Right lobe of liver (tissue), 6 donors: Measurements from ENCODE around the gene SPTBN5. TPM values are rescaled to one million over a fixed set of nuclear protein-coding genes. Genes with fewer than 3 reads are reported as not detected.

ENCODE experiments used
- ATAC-seq, 4 donors: fragments of 200-7000 bp; cut with Tn5 transposase; one replicate each; pipeline ENCODE4 v1.9.1; 2020; ENCODE audit warnings: mild to moderate bottlenecking in 4 of 4, moderate library complexity in 4 of 4
- DNase-seq, 3 donors: peaks; one replicate each; pipeline ENCODE4 v3.0.0-alpha.2; 2020
- H3K27ac ChIP-seq, 3 donors: fragments of 200-600 bp; one replicate each; pipeline ENCODE4 v1.8.0; 2022
- H3K27me3 ChIP-seq, 2 donors: fragments of 200-600 bp; one replicate each; pipeline ENCODE4 v1.8.0; 2022
- H3K36me3 ChIP-seq, 4 donors: fragments of 200-600 bp; sonication (generic) in 1 of 4; one replicate each; pipeline versions ENCODE4 v1.5.1 to v1.8.0; 2017 to 2022; ENCODE audit warnings: control low read depth in 1 of 4
- H3K4me1 ChIP-seq, 4 donors: fragments of 200-600 bp; sonication (generic) in 1 of 4; one replicate each; pipeline versions ENCODE4 v1.5.1 to v1.8.0; 2017 to 2022; ENCODE audit warnings: control low read depth in 1 of 4
- H3K4me3 ChIP-seq, 3 donors: fragments of 200-600 bp; one replicate each; pipeline ENCODE4 v1.8.0; 2022
- H3K9me3 ChIP-seq, 4 donors: fragments of 200-600 bp; sonication (generic) in 1 of 4; one replicate each; pipeline versions ENCODE4 v1.5.1 to v1.8.0; 2017 to 2022; ENCODE audit warnings: control low read depth in 1 of 4
- POLR2A ChIP-seq: fragments of 450-650 bp; IDR thresholded peaks from one replicate; pipeline ENCODE4 v1.6.1; 2017; ENCODE audit warnings: antibody characterized with exemption, mild to moderate bottlenecking
- WGBS: methylation state at CpG from one replicate; pipeline ENCODE4 v1.1.6; 2018; ENCODE audit warnings: low coverage, low lambda C conversion rate; ENCODE audit not compliant: insufficient coverage; ENCODE audit errors: missing lambda C conversion rate; 5-methylcytosine and 5-hydroxymethylcytosine counted together
- intact Hi-C, 2 donors: fragments of 100-400 bp; cut with DNase I; formaldehyde crosslinking; loops; one replicate each; pipeline versions ENCODE4 v1.11.2 to v1.14.1; 2022
- total RNA-seq, 6 experiments: library from RNA; depleted of rRNA in 2 of 6; stranded (reverse); fragments of >200 nt in 2 of 6; fragmentation: NEBNext Ultra II Directional in 3 of 6; extraction: Animal tissue kit (Norgen Biotek cat#: 25700) in 3 of 6; gene quantifications; one replicate each; pipeline versions ENCODE4 v1.1.0 to v1.2.4, GENCODE V29; 2016 to 2023
- TF ChIP-seq, protein P1 (sequence below), 4 donors: fragments of 200-600 bp in 3 of 4; fragments of 450-650 bp in 1 of 4; IDR thresholded peaks; one replicate each; pipeline versions ENCODE4 v1.5.1 to v1.8.0; 2016 to 2022; ENCODE audit warnings: antibody characterized with exemption in 4 of 4, mild to moderate bottlenecking in 2 of 4
- donor health status: DM: no; HTN: yes; CAD: no.
- donor health status: DM: no; HTN: no; CAD: no.
- donor health status: DM: no; HTN: no; CAD: no.
- donor health status: DM: no; HTN: yes; CAD: no.
- donor health status: DM: no; HTN: yes; CAD: no.

SPTBN5 gene
- total RNA-seq, 6 experiments from 2014 or later, result 0.06 to 3.2 (median 0.81) TPM

- DNase-seq (no peak), ATAC-seq (peak in 2 of 4 donors; percentile 5 to 10)
- Histone ChIP-seq H3K27me3 (no peaks in the 10 kb centered on the region), H3K27ac (no peak overlapping the region), H3K4me1 (peaks cover 0 to 9% (median 0%) of the 10 kb centered on the region in 4 donors), H3K4me3 (no peak overlapping the region), H3K9me3 (no peaks in the 10 kb centered on the region), H3K36me3 (peaks cover 0 to 15% (median 4%) of the 10 kb centered on the region in 4 donors)
- WGBS, result 92% methylated on average over 2 of the region's 14 CpGs
- intact Hi-C loops, result no loop called here
- TF ChIP-seq, protein P1, sequence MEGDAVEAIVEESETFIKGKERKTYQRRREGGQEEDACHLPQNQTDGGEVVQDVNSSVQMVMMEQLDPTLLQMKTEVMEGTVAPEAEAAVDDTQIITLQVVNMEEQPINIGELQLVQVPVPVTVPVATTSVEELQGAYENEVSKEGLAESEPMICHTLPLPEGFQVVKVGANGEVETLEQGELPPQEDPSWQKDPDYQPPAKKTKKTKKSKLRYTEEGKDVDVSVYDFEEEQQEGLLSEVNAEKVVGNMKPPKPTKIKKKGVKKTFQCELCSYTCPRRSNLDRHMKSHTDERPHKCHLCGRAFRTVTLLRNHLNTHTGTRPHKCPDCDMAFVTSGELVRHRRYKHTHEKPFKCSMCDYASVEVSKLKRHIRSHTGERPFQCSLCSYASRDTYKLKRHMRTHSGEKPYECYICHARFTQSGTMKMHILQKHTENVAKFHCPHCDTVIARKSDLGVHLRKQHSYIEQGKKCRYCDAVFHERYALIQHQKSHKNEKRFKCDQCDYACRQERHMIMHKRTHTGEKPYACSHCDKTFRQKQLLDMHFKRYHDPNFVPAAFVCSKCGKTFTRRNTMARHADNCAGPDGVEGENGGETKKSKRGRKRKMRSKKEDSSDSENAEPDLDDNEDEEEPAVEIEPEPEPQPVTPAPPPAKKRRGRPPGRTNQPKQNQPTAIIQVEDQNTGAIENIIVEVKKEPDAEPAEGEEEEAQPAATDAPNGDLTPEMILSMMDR (IDR thresholded peaks at IDR 0.05), result no peak
- TF ChIP-seq POLR2A, result no peak
Observed at GRCh38 chr15:41911691-41912345, 18.0 kb upstream of the SPTBN5 start.

- TF ChIP-seq, protein P1 (IDR thresholded peaks at IDR 0.05), result no peak
- no peak for TF ChIP-seq POLR2A
- WGBS, result 82% methylated on average over 4 of the region's 17 CpGs
- H3K27ac ChIP-seq, result no peak overlapping the region
- intact Hi-C loops, result loop anchor here in 1 of 2 donors (10.0 kb wide), 1 partner anchor 84 kb away; the partner anchor contains the start of gene JMJD7
- H3K9me3 ChIP-seq, result no peaks in the 10 kb centered on the region
- H3K27me3 ChIP-seq, result no peaks in the 10 kb centered on the region
- peaks cover 0 to 15% (median 4%) of the 10 kb centered on the region in 4 donors for H3K36me3 ChIP-seq
- peaks cover 0 to 5% (median 0%) of the 10 kb centered on the region in 4 donors for H3K4me1 ChIP-seq
- no peak overlapping the region for H3K4me3 ChIP-seq
- ATAC-seq (no peak), DNase-seq (no peak)
Observed at GRCh38 chr15:41908736-41909461, 15.0 kb upstream of the SPTBN5 start.

GRCh38 chr15:41907141-41907540, 13.3 kb upstream of the SPTBN5 start:
- Histone ChIP-seq H3K4me1 (peaks cover 0 to 5% (median 0%) of the 10 kb centered on the region in 4 donors), H3K36me3 (peaks cover 0 to 15% (median 4%) of the 10 kb centered on the region in 4 donors), H3K27me3 (no peaks in the 10 kb centered on the region), H3K27ac (no peak overlapping the region), H3K9me3 (no peaks in the 10 kb centered on the region), H3K4me3 (no peak overlapping the region)
- WGBS, result 50% methylated on average over 2 of the region's 3 CpGs
- DNase-seq (no peak), ATAC-seq (no peak)
- no peak for TF ChIP-seq POLR2A
- TF ChIP-seq, protein P1 (IDR thresholded peaks at IDR 0.05), result no peak
- intact Hi-C loops, result loop anchor here in 1 of 2 donors (10.0 kb wide), 1 partner anchor 82 kb away; the partner anchor contains the start of gene JMJD7

- no peaks in the 10 kb centered on the region for H3K9me3 ChIP-seq
- TF ChIP-seq POLR2A, result no peak
- TF ChIP-seq, protein P1 (IDR thresholded peaks at IDR 0.05), result no peak
- no peak overlapping the region for H3K27ac ChIP-seq
- no peaks in the 10 kb centered on the region for H3K27me3 ChIP-seq
- ATAC-seq (no peak), DNase-seq (no peak)
- H3K4me1 ChIP-seq, result peaks cover 0 to 5% (median 0%) of the 10 kb centered on the region in 4 donors
- intact Hi-C loops, result loop anchor here in 1 of 2 donors (10.0 kb wide), 1 partner anchor 82 kb away; the partner anchor contains the start of gene JMJD7
- WGBS, result no CpG with 5 or more reads among the region's 5 CpGs
- H3K36me3 ChIP-seq, result peaks cover 0 to 15% (median 4%) of the 10 kb centered on the region in 4 donors
- no peak overlapping the region for H3K4me3 ChIP-seq
Observed at GRCh38 chr15:41906608-41907007, 12.8 kb upstream of the SPTBN5 start.
